IMR-90 (cell line): ENCODE data around the gene HNRNPAB. TPM values are rescaled to one million over a fixed set of nuclear protein-coding genes. Genes with fewer than 3 reads are reported as not detected.

Source experiments
- ATAC-seq: fragments of 200-7000 bp; cut with Tn5 transposase; 2 replicates; pipeline ENCODE4 v1.9.1; 2020; ENCODE audit warnings: low read depth, mild to moderate bottlenecking, moderate library complexity
- BruUV-seq: library from RNA; stranded (reverse); fragments of 400-500 nt; replicated peaks from 2 replicates; lab custom pipeline; 2021; lab: Mats Ljungman, UMichigan
- CTCF ChIA-PET: fragments of 300-600 bp; formaldehyde crosslinking; extraction: SDS; loops from one replicate; lab custom pipeline; 2021; ENCODE audit warnings: antibody characterized with exemption; lab: Yijun Ruan, JAX
- POLR2A ChIA-PET: fragments of 300-600 bp; sonication (Branson Sonifier 250); formaldehyde crosslinking; loops from one replicate; lab custom pipeline; 2022; ENCODE audit warnings: antibody characterized with exemption; ENCODE audit not compliant: unreplicated experiment; lab: Charles Lee
- DNase-seq: peaks from one replicate; pipeline ENCODE4 v3.0.0; 2013
- H2AFZ ChIP-seq: replicated peaks from 2 replicates; pipeline ENCODE3; 2013; ENCODE audit warnings: low read length, mild to moderate bottlenecking; ENCODE audit not compliant: poor library complexity
- H2AK5ac ChIP-seq: 2 replicates; pipeline ENCODE4 v1.6.1; 2013; ENCODE audit warnings: low read depth, low read length, inconsistent platforms
- H2AK9ac ChIP-seq: replicated peaks from 2 replicates; pipeline ENCODE3; 2013; ENCODE audit warnings: mild to moderate bottlenecking, low read depth, low read length, moderate library complexity; ENCODE audit not compliant: poor library complexity
- H2BK120ac ChIP-seq: 2 replicates; pipeline ENCODE4 v1.6.1; 2013; ENCODE audit warnings: low read depth, low read length, inconsistent platforms
- H2BK15ac ChIP-seq: 3 replicates; pipeline ENCODE4 v1.6.1; 2013; ENCODE audit warnings: low read depth, low read length, inconsistent platforms
- H2BK20ac ChIP-seq: 2 replicates; pipeline ENCODE4 v1.6.1; 2013; ENCODE audit warnings: low read depth, mild to moderate bottlenecking, inconsistent platforms, low read length, moderate library complexity
- H2BK5ac ChIP-seq: 2 replicates; pipeline ENCODE4 v1.6.1; 2013; ENCODE audit warnings: mild to moderate bottlenecking, low read depth, low read length, inconsistent platforms; ENCODE audit not compliant: poor library complexity, severe bottlenecking
- H3K14ac ChIP-seq: replicated peaks from 2 replicates; pipeline ENCODE4 v1.6.1; 2013; ENCODE audit warnings: low read depth, low read length, inconsistent platforms
- H3K18ac ChIP-seq: 2 replicates; pipeline ENCODE4 v1.6.1; 2013; ENCODE audit warnings: low read depth, low read length, control low read depth
- H3K23ac ChIP-seq: 2 replicates; pipeline ENCODE4 v1.6.1; 2013; ENCODE audit warnings: low read depth, low read length, inconsistent platforms
- H3K27ac ChIP-seq: 2 replicates; pipeline ENCODE4 v1.5.1; 2013; ENCODE audit warnings: mild to moderate bottlenecking, control low read depth, low read length; ENCODE audit not compliant: insufficient read depth
- H3K27me3 ChIP-seq: 2 replicates; pipeline ENCODE4 v1.6.1; 2013; ENCODE audit warnings: low read length; ENCODE audit not compliant: control insufficient read depth, insufficient read depth
- H3K36me3 ChIP-seq: 2 replicates; pipeline ENCODE4 v1.6.1; 2013; ENCODE audit warnings: low read length, mixed read lengths; ENCODE audit not compliant: control insufficient read depth, insufficient read depth
- H3K4ac ChIP-seq: 2 replicates; pipeline ENCODE4 v1.6.1; 2013; ENCODE audit warnings: low read depth, low read length, inconsistent platforms
- H3K4me1 ChIP-seq: 2 replicates; pipeline ENCODE4 v1.6.1; 2013; ENCODE audit warnings: low read length, mixed read lengths; ENCODE audit not compliant: control insufficient read depth, insufficient read depth
- H3K4me2 ChIP-seq: 2 replicates; pipeline ENCODE4 v1.6.1; 2013; ENCODE audit warnings: low read depth, mild to moderate bottlenecking, control low read depth, low read length, moderate library complexity
- H3K4me3 ChIP-seq: 2 replicates; pipeline ENCODE4 v1.5.1; 2013; ENCODE audit warnings: low read depth, mild to moderate bottlenecking, control low read depth, low read length, moderate library complexity; ENCODE audit not compliant: insufficient read depth
- H3K56ac ChIP-seq: 2 replicates; pipeline ENCODE4 v1.6.1; 2013; ENCODE audit warnings: low read length, inconsistent platforms; ENCODE audit not compliant: insufficient read depth; ENCODE audit errors: extremely low read depth
- H3K79me1 ChIP-seq, 2 experiments: 2 replicates each; pipeline ENCODE4 v1.6.1; 2013; ENCODE audit warnings: low read length in 2 of 2, inconsistent platforms in 1 of 2, low read depth in 1 of 2
- H3K9ac ChIP-seq: 2 replicates; pipeline ENCODE4 v1.6.1; 2013; ENCODE audit warnings: low read depth, low read length, control low read depth
- H3K9me1 ChIP-seq: 2 replicates; pipeline ENCODE4 v1.6.1; 2013; ENCODE audit warnings: low read length, inconsistent platforms; ENCODE audit not compliant: insufficient read depth
- H3K9me3 ChIP-seq: 2 replicates; pipeline ENCODE4 v1.6.1; 2013; ENCODE audit warnings: low read length; ENCODE audit not compliant: control insufficient read depth, insufficient read depth
- H4K20me1 ChIP-seq: 2 replicates; pipeline ENCODE4 v1.6.1; 2013; ENCODE audit warnings: low read length, inconsistent platforms; ENCODE audit not compliant: insufficient read depth
- H4K5ac ChIP-seq: 2 replicates; pipeline ENCODE4 v1.6.1; 2013; ENCODE audit warnings: mild to moderate bottlenecking, low read depth, low read length, control low read depth
- H4K8ac ChIP-seq, 2 experiments: 2 replicates each; pipeline ENCODE4 v1.6.1; 2013; ENCODE audit warnings: low read depth in 2 of 2, low read length in 2 of 2, control low read depth in 1 of 2, inconsistent platforms in 1 of 2
- H4K91ac ChIP-seq: 2 replicates; pipeline ENCODE4 v1.6.1; 2013; ENCODE audit warnings: low read depth, low read length, inconsistent platforms; ENCODE audit not compliant: insufficient read depth
- RAD21 ChIP-seq: IDR thresholded peaks from 2 replicates; pipeline ENCODE4 v1.6.1; 2012; ENCODE audit warnings: low read length, improper control_type of control experiment
- WGBS, 2 experiments: methylation state at CpG; one replicate each; pipeline versions ENCODE4 v1.1.5 to v1.1.7; 2013; ENCODE audit warnings: missing lambda C conversion rate in 2 of 2; ENCODE audit not compliant: insufficient read length in 1 of 2; ENCODE audit errors: extremely low coverage in 2 of 2; 5-methylcytosine and 5-hydroxymethylcytosine counted together
- dilution Hi-C: fragments of 300-500 bp; cut with HindIII; formaldehyde crosslinking; loops from one replicate; pipeline ENCODE4 v1.14.3; 2018; ENCODE audit warnings: low sequenced_read_pairs; ENCODE audit not compliant: unreplicated experiment
- in situ Hi-C: fragments of 300-500 bp; cut with MboI; formaldehyde crosslinking; loops from 3 replicates; pipeline ENCODE4 v1.14.3; 2019; ENCODE audit warnings: low sequenced_read_pairs, inconsistent platforms, mixed read lengths
- intact Hi-C: fragments of 100-400 bp; cut with micrococcal nuclease; formaldehyde crosslinking; loops from 2 replicates; pipeline ENCODE4 v1.10.0; 2022
- polyA plus RNA-seq, 3 experiments: library from polyadenylated mRNA; depleted of rRNA; stranded (reverse); fragments of >200 nt; gene quantifications; 2 replicates each; pipeline ENCODE4 v1.2.3, GENCODE V29; 2012; ENCODE audit warnings: low replicate concordance in 1 of 3
- total RNA-seq: library from RNA; depleted of rRNA; stranded (reverse); fragments of >200 nt; gene quantifications from 2 replicates; pipeline ENCODE4 v1.2.3, GENCODE V29; 2012

HNRNPAB gene
- total and polyA plus RNA-seq, 2 of the 4 experiments (the other 2 are of a cell fraction): 32.1 to 128 TPM

GRCh38 chr5:178176791-178177190 lies 27.5 kb upstream of the HNRNPAB start:
- no peak overlapping the region for H3K14ac ChIP-seq
- no peak overlapping the region for H3K4ac ChIP-seq
- ChIA-PET CTCF (no interaction called here), POLR2A (no interaction called here)
- no CpG with 5 or more reads among the region's 6 CpGs for WGBS, 2 experiments
- H3K27me3 ChIP-seq: peaks cover 4% of the 10 kb centered on the region
- H3K79me1 ChIP-seq: no peaks in the 10 kb centered on the region
- no peak for TF ChIP-seq RAD21
- no peak overlapping the region for H2AK5ac ChIP-seq
- intact Hi-C loops (no loop called here), in situ Hi-C loops (no loop called here), dilution Hi-C loops (no loop called here)
- no peak overlapping the region for H2BK120ac ChIP-seq
- no peak overlapping the region for H3K56ac ChIP-seq
- no peaks in the 10 kb centered on the region for H3K36me3 ChIP-seq
- no peak overlapping the region for H3K4me3 ChIP-seq
- peaks cover 3% of the 10 kb centered on the region; the same call in 1 of the 2 replicates for H3K9me3 ChIP-seq
- H4K20me1 ChIP-seq: no peaks in the 10 kb centered on the region
- H2BK15ac ChIP-seq: no peak overlapping the region
- BruUV-seq: no TSS peak
- no peak overlapping the region for H2AK9ac ChIP-seq
- H4K8ac ChIP-seq: no peak overlapping the region
- H3K4me1 ChIP-seq: no peaks in the 10 kb centered on the region
- H4K91ac ChIP-seq: no peak overlapping the region
- no peak overlapping the region for H2AFZ ChIP-seq
- H3K9ac ChIP-seq: no peak overlapping the region
- DNase-seq (no peak), ATAC-seq (no peak)
- no peak overlapping the region for H3K23ac ChIP-seq
- H2BK5ac ChIP-seq: no peak overlapping the region
- no peak overlapping the region for H4K5ac ChIP-seq
- no peak overlapping the region for H3K18ac ChIP-seq
- no peak overlapping the region for H2BK20ac ChIP-seq
- H3K4me2 ChIP-seq: no peak overlapping the region
- no peak overlapping the region for H3K27ac ChIP-seq
- no peaks in the 10 kb centered on the region for H3K9me1 ChIP-seq
